GM18873 (cell line): ENCODE data around the gene CPED1.
"Not testable (repeated sequence)": the region's sequence is repeated elsewhere in the genome, so short reads cannot be mapped to it uniquely, and the experiment has no call there.

Source experiments
- ATAC-seq: cut with Tn5 transposase; IDR thresholded peaks from one replicate; pipeline ENCODE4 v1.9.1; 2021; ENCODE audit warnings: mild to moderate bottlenecking, moderate library complexity, moderate number of reproducible peaks; ENCODE audit not compliant: unreplicated experiment, low FRiP score

CPED1 gene

DNA sequence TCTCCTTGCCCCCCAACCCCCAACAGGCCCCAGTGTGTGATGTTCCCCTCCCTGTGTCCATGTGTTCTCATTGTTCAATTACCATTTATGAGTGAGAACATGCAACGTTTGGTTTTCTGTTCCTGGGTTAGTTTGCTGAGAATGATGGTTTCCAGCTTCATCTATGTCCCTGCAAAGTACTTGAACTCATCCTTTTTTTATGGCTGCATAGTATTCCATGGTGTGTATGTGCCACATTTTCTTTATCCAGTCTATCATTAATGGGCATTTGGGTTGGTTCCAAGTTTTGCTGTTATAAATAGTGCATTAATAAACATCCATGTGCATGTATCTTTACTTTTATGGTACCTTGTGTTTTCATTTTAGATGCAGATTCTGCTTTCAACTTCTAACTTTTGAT lies 136.9 kb downstream of the CPED1 start:
- ATAC-seq: not testable (repeated sequence)

DNA sequence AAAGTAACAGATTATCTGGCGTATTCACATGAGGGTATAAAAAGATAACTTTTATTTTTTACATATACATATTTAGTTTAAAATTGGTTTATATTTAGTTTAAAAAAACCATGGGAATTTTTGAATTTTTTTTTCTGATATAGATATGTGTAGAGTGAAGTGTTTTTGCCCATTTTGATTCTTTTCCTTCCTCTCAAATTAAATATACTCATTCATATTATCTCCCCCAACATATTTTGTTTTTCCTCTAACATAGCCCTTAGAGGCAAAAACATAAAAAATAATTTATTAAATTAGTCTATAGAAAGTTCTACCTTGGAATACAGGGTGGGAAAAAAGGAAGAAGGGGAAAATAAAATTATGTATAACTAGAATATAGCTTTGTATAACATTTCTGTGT lies 137.7 kb downstream of the CPED1 start:
- no peak for ATAC-seq

DNA sequence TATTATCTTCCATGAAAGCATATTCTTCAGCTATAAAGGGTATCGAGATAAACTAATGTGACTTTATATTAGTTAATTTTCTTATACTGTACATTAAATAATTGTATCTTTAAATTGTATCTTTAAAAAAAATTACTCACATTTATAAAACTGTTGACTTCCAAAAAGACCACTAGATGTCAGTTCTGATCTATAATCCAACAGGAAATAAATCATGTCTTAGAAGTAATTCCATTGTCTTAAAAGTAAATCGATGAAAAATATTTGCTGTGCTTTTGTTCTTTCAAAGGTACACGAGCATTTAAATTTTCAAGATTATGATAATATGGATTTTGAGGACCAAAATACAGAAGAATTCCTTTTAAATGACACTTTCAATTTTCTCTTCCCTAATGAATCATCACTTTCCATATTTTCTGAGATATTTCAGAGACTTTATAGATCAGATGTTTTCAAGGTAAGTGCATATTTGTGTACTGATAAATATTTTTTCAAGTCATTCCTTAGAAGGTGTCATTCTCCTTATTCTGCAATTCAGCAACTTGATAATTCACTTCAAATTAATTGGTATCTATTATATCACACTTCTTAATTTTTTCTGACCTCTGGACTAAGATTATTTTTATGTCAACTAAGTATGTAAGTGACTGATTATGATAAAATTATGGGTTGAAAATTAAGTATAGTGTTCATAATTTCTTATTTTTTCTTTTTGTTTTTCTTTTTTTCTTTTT lies 138.5 kb downstream of the CPED1 start:
- ATAC-seq: no peak

DNA sequence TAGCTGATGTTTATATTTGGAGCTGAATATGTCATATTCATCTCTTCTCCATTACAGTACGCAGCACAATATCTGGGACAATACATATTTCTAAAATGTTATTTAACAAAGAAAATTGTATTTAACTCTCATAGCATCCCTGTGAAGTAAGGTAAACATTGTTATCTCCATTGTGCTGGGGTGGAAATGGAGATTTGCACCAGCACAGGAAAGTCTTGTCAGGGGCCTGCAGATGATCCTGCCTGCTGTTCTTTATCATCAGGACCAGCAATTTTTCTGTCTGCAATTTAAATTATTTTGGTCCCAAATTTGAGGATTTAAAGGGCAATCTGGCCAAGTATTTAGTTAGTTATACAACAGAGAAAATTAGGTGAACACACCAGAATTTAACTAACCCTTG lies 144.4 kb downstream of the CPED1 start:
- no peak for ATAC-seq

DNA sequence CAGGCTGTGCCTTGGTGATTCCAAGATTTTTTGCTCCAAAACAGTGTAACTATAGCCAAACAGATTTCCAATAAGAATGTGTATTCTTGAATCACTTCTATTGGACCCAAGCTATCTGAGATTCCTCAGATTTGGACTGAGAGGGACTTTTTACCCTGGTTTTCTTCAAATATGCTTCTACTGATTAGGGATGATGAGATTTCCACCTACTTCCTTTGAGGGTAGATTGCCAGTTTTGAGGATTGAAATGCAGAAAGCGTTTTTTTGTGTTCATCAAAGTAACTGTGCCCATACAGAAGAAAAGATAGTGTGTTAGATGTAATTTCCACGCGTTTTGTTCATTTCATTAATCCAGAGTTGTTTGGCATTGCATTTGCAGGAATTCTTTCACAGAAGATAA lies 144.9 kb downstream of the CPED1 start:
- no peak for ATAC-seq

DNA sequence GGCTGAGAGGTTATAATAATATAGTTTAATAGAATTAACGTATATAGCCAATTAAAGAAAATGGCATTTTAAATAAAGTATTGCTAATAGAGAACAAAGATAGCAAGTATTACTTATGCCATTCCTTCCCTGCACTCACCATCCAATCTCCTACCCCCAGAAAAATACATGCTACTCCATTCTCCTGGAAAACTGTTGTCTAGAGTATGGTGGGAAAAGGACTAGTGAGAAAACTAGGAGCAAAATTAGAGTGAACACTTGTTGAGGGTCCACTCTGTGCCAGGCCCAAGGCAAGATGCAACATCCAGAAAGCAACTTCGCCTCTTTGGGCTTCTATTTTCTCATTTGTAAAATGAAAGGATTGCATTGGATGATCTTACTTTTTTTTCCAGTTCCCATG lies 149.1 kb downstream of the CPED1 start:
- ATAC-seq: no peak

DNA sequence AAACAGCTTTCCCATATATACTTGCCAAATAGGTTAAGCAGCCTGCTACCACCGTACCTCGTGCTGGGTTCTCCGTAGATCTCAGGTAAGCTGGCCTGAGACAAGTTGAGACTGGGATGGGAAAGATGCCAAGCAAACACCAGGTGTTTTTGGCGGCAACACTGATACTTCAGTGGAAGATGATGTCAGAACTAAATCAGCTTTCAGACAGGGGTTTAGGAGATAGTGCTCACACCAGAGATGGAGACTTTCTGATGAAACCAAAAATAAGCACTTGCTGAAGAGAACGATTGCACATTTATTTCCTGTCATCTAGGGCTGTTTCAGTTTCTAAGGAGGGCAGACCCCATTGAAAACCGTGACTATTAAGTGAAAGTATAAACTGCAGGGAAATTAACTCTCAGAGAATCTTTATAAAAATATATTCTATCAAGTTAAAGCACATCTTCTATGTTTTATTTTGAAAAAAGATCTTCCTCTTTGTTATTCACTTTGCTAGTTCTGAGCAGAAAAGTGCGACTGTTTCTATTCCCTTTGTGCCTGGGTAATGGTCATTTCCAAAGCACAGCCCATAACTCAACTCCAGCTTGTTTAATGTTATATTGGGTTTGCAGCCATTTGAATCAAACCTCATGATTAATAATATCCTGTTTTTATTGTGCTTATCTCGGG lies 149.9 kb downstream of the CPED1 start:
- ATAC-seq: peak; percentile 100

DNA sequence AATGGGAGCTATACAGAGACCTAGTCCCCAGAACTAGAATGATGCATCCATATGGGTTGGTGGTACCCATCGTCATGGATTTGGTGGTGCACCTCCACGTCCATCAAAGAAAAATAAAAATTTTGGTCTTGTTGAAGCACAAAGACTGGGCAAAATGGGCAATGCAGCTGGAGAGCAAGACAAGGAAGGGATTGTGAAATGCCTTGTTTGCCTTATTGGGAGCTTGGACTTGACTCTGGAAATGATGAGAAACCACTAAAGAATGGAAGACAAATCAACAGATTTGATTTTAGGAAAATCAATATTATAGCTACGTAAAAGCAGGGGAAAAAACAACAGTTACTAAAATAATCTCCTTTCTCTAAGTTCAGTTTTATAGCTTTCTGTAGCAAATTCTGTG lies 150.9 kb downstream of the CPED1 start:
- ATAC-seq: no peak

DNA sequence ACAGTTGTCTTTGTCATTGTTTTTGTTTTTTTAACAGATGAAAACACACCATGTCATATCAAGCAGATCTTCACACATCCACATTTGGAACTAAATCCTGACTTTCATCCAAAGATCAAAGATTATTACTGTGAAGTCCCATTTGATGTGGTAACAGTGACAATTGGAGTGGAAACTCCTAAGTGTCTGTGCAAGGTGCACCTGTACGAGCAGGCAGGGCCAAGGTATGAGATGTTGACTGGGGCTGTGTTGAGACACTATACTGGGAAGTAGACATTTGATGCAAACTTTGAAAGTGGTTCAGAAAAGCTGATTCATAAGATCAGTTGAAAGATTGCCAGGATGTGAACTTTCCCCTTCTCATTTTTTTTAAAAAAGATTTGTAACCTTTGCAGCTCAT lies 152.3 kb downstream of the CPED1 start:
- ATAC-seq: no peak

DNA sequence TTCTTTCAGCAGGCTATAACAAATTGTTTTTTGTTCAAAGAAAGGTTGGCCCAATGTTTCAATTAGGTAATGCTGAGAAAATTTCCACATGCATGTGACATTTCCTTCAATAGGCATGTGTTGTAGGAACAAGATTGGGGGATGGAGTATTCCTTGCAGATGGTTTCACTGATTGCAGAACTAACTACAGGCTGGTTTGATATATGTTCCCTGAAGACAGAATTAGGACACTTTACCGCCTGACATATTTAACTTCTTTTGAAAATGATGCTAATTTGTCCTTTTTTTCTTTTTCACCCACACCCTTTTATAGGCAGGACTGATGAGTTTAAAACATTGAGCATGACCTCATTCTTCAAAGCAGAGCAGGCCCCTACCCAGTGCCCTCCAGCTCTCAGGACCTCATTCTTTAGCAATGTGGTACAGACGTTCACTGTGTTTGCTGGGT lies 163.3 kb downstream of the CPED1 start:
- no peak for ATAC-seq

DNA sequence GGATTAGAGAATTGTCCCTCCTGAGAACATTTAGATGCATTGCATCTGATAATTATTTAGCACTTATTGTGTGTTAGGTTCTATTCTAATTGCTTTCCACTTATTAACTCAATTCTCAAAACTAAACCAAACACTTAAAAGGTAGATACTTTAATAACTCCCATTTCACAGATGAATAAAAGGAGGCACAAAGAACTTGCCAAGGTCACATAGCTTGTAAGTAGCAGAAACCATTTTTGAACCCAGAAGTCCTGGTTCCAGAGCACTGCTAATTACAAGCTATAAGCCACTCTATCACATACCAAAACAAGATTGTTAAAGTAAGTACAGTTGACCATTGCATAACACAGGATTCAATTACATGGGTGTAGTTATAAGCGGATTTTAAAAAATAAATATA lies 164.9 kb downstream of the CPED1 start:
- ATAC-seq: no peak

DNA sequence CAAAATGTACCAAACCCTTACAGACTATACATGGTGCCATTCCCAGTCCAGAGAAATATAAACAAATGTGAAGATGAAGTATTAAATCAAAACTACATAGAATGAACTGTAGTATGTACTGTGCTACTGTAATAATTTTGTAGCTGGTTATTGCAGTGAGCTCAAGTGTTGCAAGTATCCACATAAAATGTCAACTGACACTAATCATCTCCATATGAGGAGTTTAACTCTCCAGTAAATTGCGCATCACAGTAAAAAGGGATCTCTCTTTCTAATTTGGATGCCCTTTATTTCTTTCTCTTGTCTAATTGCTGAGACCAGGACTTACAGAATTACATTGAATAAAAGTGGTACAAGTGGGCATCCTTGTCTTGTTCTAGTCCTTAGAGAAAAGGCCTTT lies 165.5 kb downstream of the CPED1 start:
- ATAC-seq: no peak

DNA sequence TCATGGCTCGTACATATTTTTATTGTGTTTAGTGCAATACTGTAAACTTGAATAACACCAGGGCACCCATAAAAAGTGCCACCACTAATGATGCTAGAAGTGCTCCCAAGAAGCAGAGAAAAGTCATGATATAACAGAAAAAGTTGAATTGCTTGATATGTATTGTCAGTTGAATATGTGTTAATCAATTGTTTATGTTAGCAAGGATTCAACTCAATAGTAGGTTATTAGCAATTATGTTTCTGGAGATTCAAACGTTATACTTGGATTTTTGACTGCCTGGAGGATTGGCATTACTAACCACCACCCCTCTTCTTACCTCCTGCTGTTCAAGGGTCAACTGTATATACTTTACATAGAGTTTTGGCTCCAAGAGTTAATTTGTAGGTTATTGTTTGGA lies 168.3 kb downstream of the CPED1 start:
- ATAC-seq: no peak

DNA sequence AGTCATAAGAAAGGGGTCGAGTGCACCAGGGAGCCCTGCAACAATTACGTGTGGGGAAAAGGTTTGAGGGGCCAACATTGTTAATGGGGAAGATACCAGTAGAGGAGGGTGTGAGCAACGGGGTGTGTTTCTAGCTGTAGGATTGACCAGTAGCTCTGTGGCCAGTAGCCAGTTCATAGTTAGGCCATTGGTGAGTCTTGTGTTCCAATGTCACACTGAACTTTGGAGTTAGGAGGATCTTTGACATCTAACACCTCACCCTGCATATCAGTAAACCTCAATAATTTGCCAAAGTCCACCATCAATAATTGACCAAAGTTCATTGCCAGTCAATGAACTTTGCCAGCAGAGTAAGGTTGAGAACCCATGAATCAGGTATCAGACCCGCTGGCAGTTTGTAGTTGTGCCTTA lies 168.8 kb downstream of the CPED1 start:
- no peak for ATAC-seq

DNA sequence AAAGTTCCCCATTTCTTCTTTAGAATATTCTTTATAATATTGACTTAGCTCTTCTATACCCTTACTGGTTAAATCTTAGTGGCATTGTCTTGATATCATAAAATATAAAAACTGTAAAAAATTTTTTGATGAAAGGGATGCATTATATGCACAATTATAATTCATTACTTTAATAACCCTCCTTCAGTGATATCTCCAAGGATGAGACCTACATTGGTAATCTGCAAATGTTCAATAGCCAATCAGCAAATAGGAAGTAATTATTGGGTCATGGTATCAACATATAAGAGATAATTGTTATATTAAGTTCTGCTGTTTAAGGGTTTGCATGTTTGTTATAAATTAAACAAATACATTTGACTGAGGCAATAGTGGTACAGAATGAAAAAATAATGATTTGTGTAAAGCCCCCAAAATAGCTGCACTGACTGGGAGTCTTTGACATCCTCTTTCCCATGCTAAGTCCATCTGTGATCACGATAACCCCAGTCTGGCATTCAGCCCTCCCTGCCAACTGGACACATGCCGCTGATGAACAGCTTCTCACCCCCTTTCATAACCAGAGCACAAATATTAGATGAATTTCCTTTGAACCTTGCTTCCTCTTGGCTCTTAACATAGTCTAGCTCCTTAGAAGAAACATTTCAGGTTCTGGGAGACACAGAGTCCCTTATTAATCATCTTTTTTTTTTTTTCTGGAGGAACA lies 169.5 kb downstream of the CPED1 start:
- no peak for ATAC-seq

DNA sequence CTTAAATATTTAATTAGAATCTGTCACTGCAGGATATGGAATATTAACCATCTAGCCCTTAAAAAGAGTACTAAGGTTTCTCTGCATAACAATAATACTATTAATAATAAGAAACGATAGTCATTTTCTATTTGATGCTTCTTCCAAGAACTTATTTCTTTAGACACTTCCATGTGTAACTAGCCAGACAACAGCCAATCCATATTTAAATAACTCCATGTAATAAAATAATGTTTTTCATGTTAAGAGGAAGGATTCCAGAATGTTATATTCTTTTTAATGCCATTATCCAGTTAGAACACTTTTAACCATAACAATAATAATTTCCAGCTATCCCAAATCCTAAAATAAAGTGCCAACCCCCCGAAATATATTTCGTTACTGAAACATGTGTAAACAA lies 170.2 kb downstream of the CPED1 start:
- no peak for ATAC-seq

DNA sequence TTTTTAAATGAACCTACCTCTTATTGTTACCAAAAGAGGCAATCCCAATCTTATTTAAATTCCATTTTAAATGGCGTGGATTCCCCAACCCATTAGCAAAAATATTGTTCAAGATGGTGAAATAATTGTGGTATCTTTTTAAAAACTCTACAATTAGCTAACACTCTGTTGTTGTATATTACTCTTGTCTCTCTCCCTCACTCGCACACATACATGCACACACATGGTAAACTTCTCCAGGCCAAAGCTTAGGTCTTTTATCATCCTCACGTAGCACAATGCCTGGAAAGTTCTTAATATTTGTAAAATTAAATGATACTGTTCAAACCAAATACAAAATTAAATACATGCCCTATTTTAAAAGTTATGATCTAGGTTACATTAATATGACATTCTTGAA lies 171.0 kb downstream of the CPED1 start:
- ATAC-seq: no peak

DNA sequence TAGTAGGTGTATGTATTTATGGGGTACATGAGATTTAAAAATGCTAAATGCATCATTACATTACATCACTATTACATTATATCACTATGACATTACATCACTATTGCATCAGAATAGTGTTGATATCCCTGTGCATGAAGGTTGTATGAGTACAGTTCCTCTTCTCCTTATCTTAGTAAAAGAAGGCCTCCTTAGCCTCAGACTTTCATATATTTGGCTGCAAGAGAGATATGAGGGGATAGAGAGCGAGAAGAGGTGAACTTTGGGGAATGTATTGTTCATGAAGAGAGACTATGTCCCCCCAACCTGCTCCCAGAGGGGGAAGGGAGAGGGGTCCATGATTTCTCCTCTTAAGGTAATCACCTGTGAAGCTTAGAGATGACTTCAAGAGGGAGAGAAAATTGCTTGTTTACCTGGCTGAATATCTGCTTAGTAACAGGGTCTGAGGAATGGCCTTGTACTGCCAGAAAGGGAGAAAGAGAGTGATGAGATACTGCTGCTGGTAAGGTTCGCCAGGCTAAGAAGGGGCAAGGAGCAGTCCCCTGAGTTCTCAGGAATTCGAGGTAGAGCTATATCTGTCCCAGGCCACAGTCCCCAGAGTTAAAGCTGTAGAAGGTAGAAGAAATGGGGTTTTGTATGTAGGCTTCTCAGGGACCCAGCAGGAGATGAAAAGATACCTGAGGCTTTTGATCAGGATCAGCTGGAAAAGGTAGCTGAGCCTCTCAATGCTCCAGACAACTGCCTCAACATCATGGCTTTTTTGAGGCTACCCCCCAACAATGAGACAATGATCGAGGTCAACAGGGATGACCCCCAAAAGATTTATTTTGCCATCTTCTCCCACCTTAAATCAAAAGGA lies 171.9 kb downstream of the CPED1 start:
- no peak for ATAC-seq

DNA sequence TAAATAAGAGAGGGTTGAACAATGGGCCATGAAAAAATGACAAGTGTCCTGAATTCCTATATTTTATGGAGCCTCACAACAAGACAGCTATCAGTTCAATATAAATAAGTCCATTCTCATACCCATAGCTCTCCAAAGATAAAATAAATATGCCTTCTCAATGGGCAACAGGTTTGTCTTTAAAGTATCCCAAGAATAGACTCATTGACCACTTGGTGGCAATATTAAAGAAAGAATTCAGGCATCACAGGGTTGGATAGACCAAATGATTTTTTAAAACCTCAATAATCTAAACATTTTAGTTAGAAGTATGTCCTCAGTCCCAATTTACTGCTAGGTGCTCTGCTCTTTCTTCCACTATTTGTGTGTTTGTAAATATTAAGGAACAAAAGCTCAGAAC lies 175.2 kb downstream of the CPED1 start:
- ATAC-seq: no peak

DNA sequence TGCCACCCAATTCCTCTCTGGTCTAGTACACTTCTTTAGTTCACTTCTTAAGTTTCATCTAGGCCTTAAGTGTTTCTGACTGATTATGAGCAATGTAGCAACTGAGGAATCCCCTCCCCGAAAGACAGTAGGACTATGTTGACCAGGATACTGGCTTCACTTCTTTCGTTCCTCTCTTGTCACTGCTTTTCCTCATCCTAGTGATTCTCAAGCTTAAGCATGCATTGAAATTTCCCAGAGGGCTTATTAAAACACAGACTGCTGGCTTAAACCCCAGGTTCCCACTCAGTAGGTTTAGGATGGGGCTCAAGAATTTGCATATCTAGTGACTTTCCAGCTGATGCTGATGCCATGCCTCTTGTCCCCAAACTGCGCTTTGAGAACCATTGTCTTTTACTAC lies 175.7 kb downstream of the CPED1 start:
- ATAC-seq: no peak

DNA sequence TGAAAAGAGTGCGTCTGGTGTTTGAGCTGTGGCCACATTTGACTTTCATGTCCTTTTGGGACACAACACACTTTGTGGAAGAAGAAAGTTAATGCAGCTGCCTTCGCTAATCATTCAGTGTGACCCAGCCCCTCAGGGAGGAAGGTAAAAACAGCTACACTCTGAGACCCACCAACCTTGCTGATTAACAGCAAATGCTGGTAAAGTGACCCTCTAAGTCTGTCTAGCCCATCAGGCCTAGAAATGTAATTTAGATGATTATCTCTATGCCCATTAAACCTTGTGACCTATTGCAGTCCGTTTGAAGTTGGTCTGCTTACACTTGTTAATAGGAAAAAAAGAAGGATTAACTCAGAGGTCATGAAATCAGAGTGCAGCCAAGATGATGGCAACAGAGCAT lies 178.4 kb downstream of the CPED1 start:
- no peak for ATAC-seq
